CD4-positive, alpha-beta memory T cell (primary cell): ENCODE results near the gene LDLRAD4. TPM values are rescaled to one million over a fixed set of nuclear protein-coding genes. Genes with fewer than 3 reads are reported as not detected.

Experiments
- CTCF ChIA-PET: fragments of 350-600 bp; sonication (Branson Sonifier 250); formaldehyde crosslinking; loops from one replicate; lab custom pipeline; 2021; ENCODE audit warnings: inconsistent platforms; ENCODE audit not compliant: partially characterized antibody; lab: Charles Lee
- POLR2A ChIA-PET: fragments of 350-600 bp; sonication (Branson Sonifier 250); formaldehyde crosslinking; loops from one replicate; lab custom pipeline; 2021; ENCODE audit not compliant: partially characterized antibody; lab: Charles Lee
- DNase-seq, 5 donors: peaks; one replicate each; pipeline versions ENCODE4 v3.0.0 to v3.0.0-alpha.2; 2020 to 2022; ENCODE audit warnings: mixed read lengths in 1 of 5
- H3K27ac ChIP-seq: one replicate; pipeline ENCODE4 v1.7.0; 2013; ENCODE audit warnings: low read depth, low read length
- H3K27me3 ChIP-seq: 2 replicates; pipeline ENCODE4 v1.7.0; 2013; ENCODE audit warnings: mild to moderate bottlenecking, low read length, moderate library complexity; ENCODE audit not compliant: insufficient read depth
- H3K36me3 ChIP-seq: 2 replicates; pipeline ENCODE4 v1.7.0; 2013; ENCODE audit warnings: mild to moderate bottlenecking, low read length, moderate library complexity; ENCODE audit not compliant: insufficient read depth
- H3K4me1 ChIP-seq: 2 replicates; pipeline ENCODE4 v1.7.0; 2013; ENCODE audit warnings: mild to moderate bottlenecking, low read length, moderate library complexity; ENCODE audit not compliant: insufficient read depth
- H3K4me3 ChIP-seq, 2 donors: one replicate each; pipeline ENCODE4 v1.7.0; 2013; ENCODE audit warnings: low read length in 2 of 2, mild to moderate bottlenecking in 1 of 2
- H3K9me3 ChIP-seq, 2 donors: one replicate each; pipeline ENCODE4 v1.7.0; 2013; ENCODE audit warnings: low read length in 2 of 2, control low read depth in 1 of 2; ENCODE audit not compliant: control insufficient read depth in 1 of 2
- H3K27ac Mint-ChIP-seq, 7 donors: one replicate each; pipeline ENCODE4 v1.8.0; 2020 to 2021; ENCODE audit warnings: mixed read lengths in 7 of 7, mild to moderate bottlenecking in 6 of 7, inconsistent platforms in 3 of 7, moderate library complexity in 3 of 7
- H3K27me3 Mint-ChIP-seq, 2 donors: one replicate each; pipeline ENCODE4 v1.8.0; 2020 to 2021; ENCODE audit warnings: mixed read lengths in 2 of 2
- H3K36me3 Mint-ChIP-seq, 2 donors: one replicate each; pipeline ENCODE4 v1.8.0; 2020 to 2021; ENCODE audit warnings: mixed read lengths in 2 of 2, inconsistent platforms in 1 of 2, mild to moderate bottlenecking in 1 of 2
- H3K4me1 Mint-ChIP-seq, 4 donors: one replicate each; pipeline ENCODE4 v1.8.0; 2020 to 2021; ENCODE audit warnings: mixed read lengths in 4 of 4, mild to moderate bottlenecking in 1 of 4
- H3K4me3 Mint-ChIP-seq, 8 donors: one replicate each; pipeline ENCODE4 v1.8.0; 2020 to 2021; ENCODE audit warnings: mixed read lengths in 8 of 8, mild to moderate bottlenecking in 7 of 8, moderate library complexity in 6 of 8, inconsistent platforms in 3 of 8
- H3K9me3 Mint-ChIP-seq, 8 donors: one replicate each; pipeline ENCODE4 v1.8.0; 2020 to 2021; ENCODE audit warnings: mixed read lengths in 8 of 8, mild to moderate bottlenecking in 5 of 8, inconsistent platforms in 3 of 8, moderate library complexity in 1 of 8
- intact Hi-C: fragments of 100-400 bp; cut with micrococcal nuclease; formaldehyde crosslinking; loops from one replicate; pipeline ENCODE4 v1.15.1; 2023
- polyA plus RNA-seq, 2 donors: library from polyadenylated mRNA; unstranded; fragments of 300-500 nt; fragmentation: Illumina TruSeq; gene quantifications; one replicate each; pipeline ENCODE4 v1.2.3, GENCODE V29; 2021
- total RNA-seq, 2 experiments: library from RNA; stranded (reverse); gene quantifications; one replicate each; pipeline ENCODE4 v1.2.3, GENCODE V29; 2021

LDLRAD4 gene
- total RNA-seq, result 10 to 100 TPM; 51.9 to 63.0 TPM
- 10 to 100 TPM; 17.4 to 21.2 TPM for polyA plus RNA-seq

- Mint-ChIP-seq H3K27me3 (peaks cover 4 to 34% of the 10 kb centered on the region in 2 donors), H3K27ac (peak within 1 kb of the TSS in 6 of 7 donors; percentile 23 to 87 (median 60)), H3K9me3 (no peaks in the 10 kb centered on the region), H3K36me3 (peaks cover 0 to 4% of the 10 kb centered on the region in 2 donors), H3K4me1 (peaks cover 13 to 31% (median 24%) of the 10 kb centered on the region in 4 donors), H3K4me3 (peak within 1 kb of the TSS; percentile 72 to 86 (median 80))
- Histone ChIP-seq H3K27ac (peak within 1 kb of the TSS; percentile 38), H3K27me3 (no peaks in the 10 kb centered on the region), H3K36me3 (no peaks in the 10 kb centered on the region), H3K4me3 (peak within 1 kb of the TSS in 1 of 2 donors; percentile 59), H3K4me1 (peaks cover 26% of the 10 kb centered on the region), H3K9me3 (no peaks in the 10 kb centered on the region)
- ChIA-PET CTCF (interaction anchor here (0.7 to 1.4 kb wide), 9 partner anchors 42 to 411 kb away, joined by 3 to 4 read pairs (median 3); no protein-coding TSS in a partner anchor), POLR2A (interaction anchor here (0.6 to 2.3 kb wide), 10 partner anchors 48 to 394 kb away, joined by 3 to 9 read pairs (median 4); no protein-coding TSS in a partner anchor)
- peak; percentile 38 to 58 (median 44) for DNase-seq
- intact Hi-C loops, result no loop called here
These were observed at the start of gene LDLRAD4 for GRCh38 chr18:13218368-13218991. LDLRAD4 (plus strand) TSS chr18:13218760.

DNA sequence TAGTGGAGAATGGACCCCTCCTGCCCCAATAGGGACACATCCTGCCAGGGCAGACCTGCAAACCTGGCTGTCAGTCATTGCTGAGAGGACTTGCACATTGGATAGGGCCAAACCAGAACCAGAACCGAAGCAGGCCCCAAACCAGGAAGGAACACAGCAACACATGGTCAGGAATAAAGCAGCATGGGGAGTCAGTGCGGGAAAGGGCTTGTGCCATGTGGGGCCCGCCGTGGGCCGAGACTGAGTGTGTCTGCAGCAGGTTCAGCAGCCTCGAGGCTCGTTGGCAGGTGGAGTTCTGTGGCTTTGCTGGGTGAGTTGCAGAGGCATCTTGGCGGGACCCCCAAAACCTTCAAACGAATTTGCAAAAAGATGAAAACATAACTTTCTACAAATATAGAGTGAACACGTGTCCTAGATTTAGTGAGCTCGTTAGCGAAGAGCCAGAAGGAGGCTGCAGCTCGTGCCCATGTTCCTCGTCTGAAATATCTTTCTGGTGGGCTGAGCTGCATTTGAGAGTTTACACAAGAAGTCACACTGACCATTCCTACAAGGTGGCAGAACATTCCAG lies 44.9 kb upstream of the LDLRAD4 start:
- ChIA-PET CTCF (interaction anchor here (0.7 kb wide), 1 partner anchor 15 kb away, joined by 7 read pairs; no protein-coding TSS in a partner anchor), POLR2A (no interaction called here)
- no peak overlapping the region for H3K27ac ChIP-seq
- H3K4me3 ChIP-seq, result no peak overlapping the region
- Mint-ChIP-seq H3K27me3 (peaks cover 0 to 9% of the 10 kb centered on the region in 2 donors), H3K27ac (no peak overlapping the region), H3K4me1 (peaks cover 1 to 10% (median 8%) of the 10 kb centered on the region in 4 donors), H3K4me3 (no peak overlapping the region), H3K36me3 (no peaks in the 10 kb centered on the region), H3K9me3 (no peaks in the 10 kb centered on the region)
- no peaks in the 10 kb centered on the region for H3K9me3 ChIP-seq
- DNase-seq, result no peak
- peaks cover 8% of the 10 kb centered on the region for H3K4me1 ChIP-seq
- no peaks in the 10 kb centered on the region for H3K36me3 ChIP-seq
- intact Hi-C loops, result no loop called here
- no peaks in the 10 kb centered on the region for H3K27me3 ChIP-seq

DNA sequence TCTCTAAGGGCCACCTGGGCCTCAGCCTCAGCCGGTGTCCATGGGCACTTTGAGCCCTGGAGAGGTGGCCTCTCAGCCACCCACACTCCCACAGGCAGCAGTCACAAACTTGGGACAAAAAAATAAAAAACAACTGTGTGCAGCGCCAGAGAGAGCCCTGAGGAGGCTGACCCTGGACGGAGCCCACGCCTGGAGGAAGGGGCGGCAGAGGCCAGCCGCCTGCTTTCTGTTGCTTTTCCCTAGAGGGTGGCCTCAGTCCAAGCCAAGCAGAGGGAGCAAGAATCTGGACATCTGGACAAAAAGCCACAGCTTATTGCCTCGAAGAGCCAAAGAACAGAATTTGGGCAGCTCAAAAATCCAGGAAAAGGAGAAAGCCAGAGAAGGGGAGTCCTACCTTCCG lies 43.3 kb upstream of the LDLRAD4 start:
- Mint-ChIP-seq H3K27me3 (peaks cover 0 to 7% of the 10 kb centered on the region in 2 donors), H3K27ac (no peak overlapping the region), H3K4me3 (no peak overlapping the region), H3K4me1 (peaks cover 4 to 10% (median 8%) of the 10 kb centered on the region in 4 donors), H3K36me3 (no peaks in the 10 kb centered on the region), H3K9me3 (no peaks in the 10 kb centered on the region)
- H3K27ac ChIP-seq, result no peak overlapping the region
- intact Hi-C loops, result no loop called here
- H3K36me3 ChIP-seq, result no peaks in the 10 kb centered on the region
- no peak for DNase-seq
- ChIA-PET POLR2A (no interaction called here), CTCF (interaction anchor here (1.7 kb wide), 1 partner anchor 16 kb away, joined by 4 read pairs; no protein-coding TSS in a partner anchor)
- H3K4me1 ChIP-seq, result peaks cover 8% of the 10 kb centered on the region
- H3K9me3 ChIP-seq, result no peaks in the 10 kb centered on the region
- H3K4me3 ChIP-seq, result no peak overlapping the region
- no peaks in the 10 kb centered on the region for H3K27me3 ChIP-seq

DNA sequence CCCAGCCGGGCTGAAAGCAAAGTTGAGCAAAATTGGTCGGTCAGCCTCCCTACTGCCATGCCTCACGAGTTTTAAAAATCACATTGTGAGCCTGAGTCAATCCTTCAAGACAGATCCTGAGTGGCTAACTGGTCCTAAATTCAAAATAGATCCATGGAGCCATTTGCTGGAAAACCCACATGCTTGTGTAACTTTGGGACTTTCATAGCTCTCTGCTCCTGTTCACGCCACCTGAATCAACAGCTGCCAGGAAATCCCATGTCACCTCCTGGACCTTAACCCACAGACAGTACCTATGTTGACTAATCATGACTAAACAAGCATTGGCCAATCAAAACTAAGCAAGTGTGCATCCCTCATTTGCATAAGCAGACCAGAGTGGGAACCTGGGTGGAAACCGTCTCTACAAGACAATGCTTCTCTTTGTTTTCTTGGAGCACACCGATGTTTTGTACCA lies 42.8 kb upstream of the LDLRAD4 start:
- Histone ChIP-seq H3K27ac (no peak overlapping the region), H3K4me3 (no peak overlapping the region), H3K4me1 (peaks cover 8% of the 10 kb centered on the region), H3K36me3 (no peaks in the 10 kb centered on the region), H3K9me3 (no peaks in the 10 kb centered on the region), H3K27me3 (no peaks in the 10 kb centered on the region)
- no peaks in the 10 kb centered on the region for H3K36me3 Mint-ChIP-seq
- DNase-seq, result no peak
- H3K4me3 Mint-ChIP-seq, result no peak overlapping the region
- ChIA-PET CTCF (interaction anchor here (1.7 kb wide), 1 partner anchor 16 kb away, joined by 4 read pairs; no protein-coding TSS in a partner anchor), POLR2A (no interaction called here)
- peaks cover 0 to 7% of the 10 kb centered on the region in 2 donors for H3K27me3 Mint-ChIP-seq
- H3K27ac Mint-ChIP-seq, result peak overlapping the region in 1 of 7 donors; percentile 21
- peaks cover 4 to 10% (median 8%) of the 10 kb centered on the region in 4 donors for H3K4me1 Mint-ChIP-seq
- no peaks in the 10 kb centered on the region for H3K9me3 Mint-ChIP-seq
- intact Hi-C loops, result no loop called here

DNA sequence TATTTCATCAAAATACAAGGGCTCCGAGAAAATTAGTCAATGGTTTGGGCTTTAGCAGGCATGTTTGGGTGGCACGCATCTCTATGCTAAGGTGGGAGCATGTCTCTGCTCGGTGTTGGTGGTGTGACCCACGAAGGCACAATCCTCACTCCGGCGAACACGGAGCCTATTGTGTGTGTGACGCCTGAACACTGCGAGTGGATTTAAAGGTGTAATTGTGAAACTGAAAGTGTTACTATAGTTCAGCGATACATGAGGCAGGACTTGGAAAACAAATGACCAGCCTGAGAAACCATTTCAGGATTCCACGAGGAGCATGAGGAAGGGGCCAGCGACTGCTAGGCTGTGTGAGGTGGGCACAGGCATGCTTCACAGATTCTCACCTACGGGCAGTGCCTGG lies 41.7 kb upstream of the LDLRAD4 start:
- Mint-ChIP-seq H3K27me3 (peaks cover 2 to 12% of the 10 kb centered on the region in 2 donors), H3K27ac (peak overlapping the region in 5 of 7 donors; percentile 83 to 95 (median 90)), H3K36me3 (no peaks in the 10 kb centered on the region), H3K4me3 (peak overlapping the region; percentile 66 to 90 (median 82)), H3K9me3 (no peaks in the 10 kb centered on the region), H3K4me1 (peaks cover 4 to 10% (median 8%) of the 10 kb centered on the region in 4 donors)
- peak overlapping the region in 1 of 2 donors; percentile 26 for H3K4me3 ChIP-seq
- no peak overlapping the region for H3K27ac ChIP-seq
- H3K4me1 ChIP-seq, result peaks cover 8% of the 10 kb centered on the region
- H3K9me3 ChIP-seq, result no peaks in the 10 kb centered on the region
- ChIA-PET POLR2A (no interaction called here), CTCF (interaction anchor here (1.0 kb wide), 1 partner anchor 17 kb away, joined by 3 read pairs; no protein-coding TSS in a partner anchor)
- no peaks in the 10 kb centered on the region for H3K36me3 ChIP-seq
- DNase-seq, result peak in 1 of 5 donors; percentile 15
- intact Hi-C loops, result no loop called here
- no peaks in the 10 kb centered on the region for H3K27me3 ChIP-seq

- no peak for DNase-seq
- intact Hi-C loops, result no loop called here
- CTCF ChIA-PET, result interaction anchor here (0.8 kb wide), 1 partner anchor 38 kb away, joined by 3 read pairs; no protein-coding TSS in a partner anchor
- Histone ChIP-seq H3K9me3 (no peaks in the 10 kb centered on the region), H3K36me3 (no peaks in the 10 kb centered on the region), H3K27me3 (no peaks in the 10 kb centered on the region), H3K27ac (no peak overlapping the region), H3K4me3 (no peak overlapping the region), H3K4me1 (peaks cover 8% of the 10 kb centered on the region)
- H3K27me3 Mint-ChIP-seq, result peaks cover 2 to 12% of the 10 kb centered on the region in 2 donors
- POLR2A ChIA-PET, result no interaction called here
- peaks cover 4 to 10% (median 8%) of the 10 kb centered on the region in 4 donors for H3K4me1 Mint-ChIP-seq
- no peak overlapping the region for H3K4me3 Mint-ChIP-seq
- H3K27ac Mint-ChIP-seq, result no peak overlapping the region
- no peaks in the 10 kb centered on the region for H3K9me3 Mint-ChIP-seq
- H3K36me3 Mint-ChIP-seq, result no peaks in the 10 kb centered on the region
These were observed 40.4 kb upstream of the LDLRAD4 start for GRCh38 chr18:13178197-13178596.

DNA sequence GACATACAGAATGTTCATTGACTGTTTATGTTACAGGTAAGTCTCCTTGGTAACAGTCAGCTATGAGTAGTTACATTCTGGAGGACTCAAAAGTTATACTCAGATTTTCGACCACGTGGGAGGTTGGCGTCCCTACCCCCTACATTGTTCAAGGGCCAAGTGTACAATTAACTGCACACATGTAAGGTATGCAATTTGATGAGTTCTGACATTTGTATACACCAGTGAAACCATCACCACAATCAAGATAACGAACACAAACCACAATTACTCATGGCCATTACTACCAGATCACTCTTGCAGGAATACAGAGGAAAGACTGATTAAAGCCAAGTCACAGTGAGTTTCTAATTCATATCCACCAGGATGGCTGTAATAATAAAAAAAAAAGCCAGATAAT lies 39.6 kb upstream of the LDLRAD4 start:
- intact Hi-C loops, result no loop called here
- Mint-ChIP-seq H3K36me3 (no peaks in the 10 kb centered on the region), H3K4me3 (no peak overlapping the region), H3K9me3 (no peaks in the 10 kb centered on the region), H3K27me3 (peaks cover 2 to 15% of the 10 kb centered on the region in 2 donors), H3K27ac (no peak overlapping the region), H3K4me1 (peaks cover 4 to 10% (median 8%) of the 10 kb centered on the region in 4 donors)
- no peak for DNase-seq
- peaks cover 8% of the 10 kb centered on the region for H3K4me1 ChIP-seq
- H3K27me3 ChIP-seq, result no peaks in the 10 kb centered on the region
- ChIA-PET CTCF (no interaction called here), POLR2A (no interaction called here)
- H3K36me3 ChIP-seq, result no peaks in the 10 kb centered on the region
- no peaks in the 10 kb centered on the region for H3K9me3 ChIP-seq
- H3K4me3 ChIP-seq, result no peak overlapping the region
- H3K27ac ChIP-seq, result no peak overlapping the region
